ENCODE results near the gene USP40. TPM values are rescaled to one million over a fixed set of nuclear protein-coding genes. Genes with fewer than 3 reads are reported as not detected.

The USP40 gene
- total and polyA plus RNA-seq, 2 experiments from 2014 or later, result 5.7 to 11.7 TPM

- DNase-seq (ENCODE audit: low spot score) (no peak), ATAC-seq (no peak)
- Histone ChIP-seq H4K20me1 (replicated peaks; ENCODE audit: insufficient read depth) (no peaks in the 10 kb centered on the region), H3K4me2 (no peak overlapping the region), H3K4me1 (ENCODE audit: insufficient read depth) (no peaks in the 10 kb centered on the region), H3K4me3 (no peak overlapping the region), H3K36me3 (ENCODE audit: insufficient read depth) (peaks cover 9% of the 10 kb centered on the region; the same call in 1 of the 2 replicates), H3K27ac (ENCODE audit: low read depth) (no peak overlapping the region), H3K27me3 (ENCODE audit: insufficient read depth) (no peaks in the 10 kb centered on the region), H3K79me2 (replicated peaks; ENCODE audit: insufficient read depth) (no peaks in the 10 kb centered on the region), H3F3A (replicated peaks; ENCODE audit: low read depth) (no peaks in the 10 kb centered on the region), H2AFZ (no peak overlapping the region), H3K9me2 (ENCODE audit: insufficient read depth) (no peaks in the 10 kb centered on the region)
- no peak for TF ChIP-seq REST (IDR thresholded peaks at IDR 0.05; ENCODE audit: unreplicated experiment)
- no peak for TF ChIP-seq NANOG (IDR thresholded peaks at IDR 0.05; ENCODE audit: borderline replicate concordance)
- TF ChIP-seq CTCF (conservative IDR thresholded peaks at IDR 0.05; ENCODE audit: low read depth in 2 of 2), result no peak
- TF ChIP-seq JUNB (IDR thresholded peaks at IDR 0.05; ENCODE audit: unreplicated experiment), result no peak
- no peak for TF ChIP-seq STAT1 (IDR thresholded peaks at IDR 0.05; ENCODE audit: unreplicated experiment)
- no peak for TF ChIP-seq CREB1 (CRISPR knock-in tag; IDR thresholded peaks at IDR 0.05; ENCODE audit: low read depth)
- TF ChIP-seq ZNF114 (CRISPR knock-in tag; IDR thresholded peaks at IDR 0.05), result no peak
- TF ChIP-seq POLR2AphosphoS5 (IDR thresholded peaks at IDR 0.05; ENCODE audit: low read depth), result no peak
- TF ChIP-seq ZNF462 (CRISPR knock-in tag; IDR thresholded peaks at IDR 0.05), result no peak
- no peak for TF ChIP-seq EZH2phosphoT487 (IDR thresholded peaks at IDR 0.05; ENCODE audit: unreplicated experiment)
- TF ChIP-seq ZNF331 (CRISPR knock-in tag; IDR thresholded peaks at IDR 0.05; ENCODE audit: low read depth), result no peak
- no peak for TF ChIP-seq ETS1 (IDR thresholded peaks at IDR 0.05)
- TF ChIP-seq EZH2 (IDR thresholded peaks at IDR 0.05; ENCODE audit: low read depth, unreplicated experiment), result no peak
- peaks cover 28% of the 10 kb centered on the region for H3K36me3 Mint-ChIP-seq (ENCODE audit: low read depth)
- peaks cover 8% of the 10 kb centered on the region for H3K27me3 Mint-ChIP-seq (ENCODE audit: insufficient read depth, low read depth, poor library complexity)
- no peak overlapping the region for H3K4me3 Mint-ChIP-seq
- no peaks in the 10 kb centered on the region; the same call in 2 of the 3 replicates for H3K4me1 Mint-ChIP-seq
- peak overlapping the region; percentile 76 for H3K27ac Mint-ChIP-seq
- H3K9me3 Mint-ChIP-seq, result no peaks in the 10 kb centered on the region; the same call in 2 of the 3 replicates
Measured at GRCh38 chr2:233457356-233457755, 109.2 kb downstream of the USP40 start.

Data from GM23338 (cell line).